Cardiac fibroblast (primary cell): ENCODE measurements around the gene BACE1-AS.
"Not testable (repeated sequence)": the region's sequence is repeated elsewhere in the genome, so short reads cannot be mapped to it uniquely, and the experiment has no call there.

Experiments used
- DNase-seq, 2 donors: peaks; one replicate each; pipeline versions ENCODE4 v3.0.0 to v3.0.0-alpha.2; 2010; ENCODE audit warnings: low read depth in 2 of 2
- H3K4me3 ChIP-seq, 2 donors: replicated peaks in 1 of 2; 1 replicate in 1 of 2; 2 replicates in 1 of 2; pipeline ENCODE4 v1.5.1; 2011; ENCODE audit warnings: low read depth in 2 of 2, low read length in 2 of 2, mild to moderate bottlenecking in 2 of 2, moderate library complexity in 1 of 2
- CTCF ChIP-seq: IDR thresholded peaks from one replicate; pipeline ENCODE4 v1.5.1; 2011; ENCODE audit warnings: low read depth, mild to moderate bottlenecking, low read length, inconsistent platforms

BACE1-AS gene

GRCh38 chr11:117316197-117316961, 25.2 kb downstream of the BACE1-AS start, which contains the start of gene BACE1:
Gene BACE1 (minus strand): TSS chr11:117316256. CDS start chr11:117315795, 461 bp downstream.
- DNase-seq, result peak; percentile 78 to 90
- peak within 1 kb of the TSS; percentile 76 to 81 for H3K4me3 ChIP-seq
- peak; percentile 55 for TF ChIP-seq CTCF

DNA sequence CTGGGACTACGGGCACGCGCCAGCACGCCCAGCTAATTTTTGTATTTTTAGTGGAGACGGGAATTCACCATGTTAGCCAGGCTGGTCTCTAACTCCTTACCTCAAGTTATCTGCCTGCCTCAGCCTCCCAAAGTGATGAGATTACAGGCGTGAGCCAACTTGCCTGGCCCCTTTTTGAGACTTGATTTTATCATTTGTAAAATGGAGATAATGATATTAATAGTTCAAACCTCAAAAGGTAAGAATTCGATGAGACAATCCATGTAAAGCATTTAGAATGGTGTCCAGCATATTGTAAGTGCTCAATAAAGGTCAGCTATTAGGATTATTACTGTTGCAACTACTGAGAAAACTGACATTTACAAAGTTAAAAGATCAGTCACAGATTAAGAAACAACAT, 27.6 kb downstream of the BACE1-AS start:
- no peak overlapping the region for H3K4me3 ChIP-seq
- TF ChIP-seq CTCF, result no peak

GRCh38 chr11:117319214-117319840, 28.2 kb downstream of the BACE1-AS start:
- peak; percentile 73 to 87 for DNase-seq
- no peak for TF ChIP-seq CTCF
- H3K4me3 ChIP-seq, result no peak overlapping the region

More for the DNA sequence above, 27.6 kb downstream of the BACE1-AS start:
- no peak for DNase-seq

- peak overlapping the region; percentile 77 to 82 for H3K4me3 ChIP-seq
- not testable (repeated sequence) for DNase-seq
These were observed 36.1 kb downstream of the BACE1-AS start for GRCh38 chr11:117327255-117327566.

DNA sequence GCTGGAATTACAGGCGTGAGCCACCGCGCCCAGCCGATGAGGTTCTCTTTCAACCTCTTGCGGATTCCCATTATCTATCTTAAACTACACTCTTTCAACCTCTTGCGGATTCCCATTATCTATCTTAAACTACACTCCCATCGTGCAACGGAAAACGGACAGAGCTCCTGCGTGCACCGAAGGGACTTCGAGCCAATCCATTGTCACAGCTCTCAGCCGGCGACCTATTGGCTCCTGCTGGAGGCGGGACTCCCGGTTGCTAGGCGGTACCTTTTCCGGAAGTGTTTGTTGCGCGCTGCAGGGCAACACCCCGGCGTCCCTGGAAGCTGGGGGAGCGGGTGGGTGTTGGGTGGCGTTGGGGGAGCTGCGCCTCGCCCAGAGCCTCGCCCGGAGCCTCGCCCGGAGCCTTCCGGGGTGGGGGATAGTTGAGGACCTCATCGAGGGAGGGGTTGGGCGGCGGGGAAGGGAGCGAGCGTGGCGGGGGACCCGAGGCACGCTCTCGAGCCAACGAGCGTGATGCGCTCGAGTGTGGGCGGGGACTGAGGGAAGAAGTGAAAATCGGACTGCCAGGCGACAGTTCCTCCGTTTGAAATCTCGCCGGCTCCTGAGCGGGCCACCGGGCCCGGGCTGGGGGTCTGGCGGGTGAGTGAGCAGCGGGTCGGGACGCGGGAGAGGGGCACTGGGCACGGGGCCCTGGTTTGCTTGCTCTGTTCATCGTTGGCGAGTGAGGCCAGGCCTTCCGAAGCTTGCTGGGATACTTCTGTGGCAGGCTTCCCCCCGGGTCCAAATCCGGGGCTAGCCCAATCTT, 36.6 kb downstream of the BACE1-AS start, which contains the start of gene CEP164:
TSS of gene CEP164 (plus strand) at position 288 of the 808 bp plus-strand sequence. CDS start 10,733 bp downstream, outside the sequence.
- TF ChIP-seq CTCF, result no peak
- peak; percentile 97 to 98 for DNase-seq
- peak within 1 kb of the TSS; percentile 77 to 82 for H3K4me3 ChIP-seq

DNA sequence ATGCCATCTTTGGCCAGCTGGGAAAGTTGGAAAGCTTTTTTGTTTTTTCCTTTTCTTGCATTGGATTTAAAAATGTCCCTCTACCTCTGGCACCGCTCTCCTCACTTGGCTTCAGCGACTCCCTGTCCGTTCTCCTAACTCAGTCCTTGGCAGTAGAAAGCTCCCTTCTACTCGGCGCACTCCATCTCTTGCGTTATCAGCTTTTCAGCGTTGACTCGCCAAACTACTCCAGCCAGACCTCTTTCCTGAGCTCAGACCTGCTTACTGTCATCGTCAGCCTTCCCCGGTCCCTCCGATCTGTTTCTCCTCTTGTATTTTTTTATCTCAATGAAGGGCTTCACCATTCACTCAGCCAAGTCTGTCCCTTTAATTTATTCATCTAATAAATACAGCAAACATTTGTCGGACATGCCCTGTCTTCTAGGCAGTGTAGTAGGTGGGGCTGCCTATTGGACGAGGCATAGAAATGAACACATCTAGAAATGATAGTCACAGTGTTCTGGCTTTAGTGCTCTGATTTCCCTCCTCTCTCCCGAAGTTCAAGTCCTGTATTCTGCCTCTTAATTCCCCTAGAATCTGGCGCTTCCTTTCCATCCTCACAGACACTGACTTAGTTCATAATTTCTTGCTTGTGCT, 37.3 kb downstream of the BACE1-AS start:
- no peak for TF ChIP-seq CTCF
- H3K4me3 ChIP-seq, result peak overlapping the region; percentile 77 to 82
- peak; percentile 58 to 63 for DNase-seq
